ENCODE measurements around the gene MAPRE3. TPM values are rescaled to one million over a fixed set of nuclear protein-coding genes. Genes with fewer than 3 reads are reported as not detected.

The MAPRE3 gene
- total and polyA plus RNA-seq, 7 experiments from 2014 or later, result 1.8 to 6.0 (median 3.2) TPM

GRCh38 chr2:27013738-27014137 is 43.3 kb downstream of the MAPRE3 start:
- Mint-ChIP-seq H3K4me1 (peaks cover 7 to 15% (median 12%) of the 10 kb centered on the region in 7 donors), H3K36me3 (no peaks in the 10 kb centered on the region), H3K27me3 (peaks cover 0 to 11% (median 0%) of the 10 kb centered on the region in 5 donors), H3K9me3 (no peaks in the 10 kb centered on the region), H3K27ac (no peak overlapping the region), H3K4me3 (no peak overlapping the region)
- Histone ChIP-seq H3K4me1 (ENCODE audit: control insufficient read depth in 2 of 2, insufficient read depth in 2 of 2, low read length in 2 of 2) (no peaks in the 10 kb centered on the region), H3K4me3 (ENCODE audit: low read length) (no peak overlapping the region), H3K27me3 (ENCODE audit: control insufficient read depth in 2 of 2, insufficient read depth in 2 of 2, low read length in 2 of 2) (no peaks in the 10 kb centered on the region), H3K9me3 (ENCODE audit: control insufficient read depth in 2 of 3, low read length in 3 of 3) (no peaks in the 10 kb centered on the region), H3K27ac (ENCODE audit: low read depth, low read length) (no peak overlapping the region), H3K36me3 (ENCODE audit: control insufficient read depth in 2 of 3, insufficient read depth in 3 of 3, low read length in 3 of 3) (no peaks in the 10 kb centered on the region)
- CTCF ChIA-PET, result no interaction called here
- no peak for DNase-seq
- POLR2A ChIA-PET, result no interaction called here
- no peak for ATAC-seq
- intact Hi-C loops (cut with micrococcal nuclease), result no loop called here

- Mint-ChIP-seq H3K36me3 (no peaks in the 10 kb centered on the region), H3K27ac (peak overlapping the region in 1 of 9 donors; percentile 49), H3K4me3 (no peak overlapping the region), H3K9me3 (no peaks in the 10 kb centered on the region), H3K4me1 (peaks cover 3 to 15% (median 9%) of the 10 kb centered on the region in 7 donors), H3K27me3 (peaks cover 0 to 3% (median 0%) of the 10 kb centered on the region in 5 donors)
- POLR2A ChIA-PET, result no interaction called here
- intact Hi-C loops (cut with micrococcal nuclease), result no loop called here
- DNase-seq, result no peak
- ATAC-seq, result no peak
- no peak overlapping the region for H3K4me3 ChIP-seq (ENCODE audit: low read length)
- H3K4me1 ChIP-seq (ENCODE audit: control insufficient read depth in 2 of 2, insufficient read depth in 2 of 2, low read length in 2 of 2), result no peaks in the 10 kb centered on the region
- CTCF ChIA-PET, result interaction anchor here (2.5 to 4.3 kb wide), 2 partner anchors 52 to 55 kb away, joined by 13 to 54 read pairs; no protein-coding TSS in a partner anchor
- H3K27ac ChIP-seq (ENCODE audit: low read depth, low read length), result no peak overlapping the region
- H3K9me3 ChIP-seq (ENCODE audit: control insufficient read depth in 2 of 3, low read length in 3 of 3), result no peaks in the 10 kb centered on the region
- H3K36me3 ChIP-seq (ENCODE audit: control insufficient read depth in 2 of 3, insufficient read depth in 3 of 3, low read length in 3 of 3), result no peaks in the 10 kb centered on the region
- H3K27me3 ChIP-seq (ENCODE audit: control insufficient read depth in 2 of 2, insufficient read depth in 2 of 2, low read length in 2 of 2), result no peaks in the 10 kb centered on the region
Measured at GRCh38 chr2:27014771-27015433, 44.5 kb downstream of the MAPRE3 start.

- H3K9me3 Mint-ChIP-seq, result no peaks in the 10 kb centered on the region
- Histone ChIP-seq H3K4me1 (ENCODE audit: control insufficient read depth in 2 of 2, insufficient read depth in 2 of 2, low read length in 2 of 2) (no peaks in the 10 kb centered on the region), H3K9me3 (ENCODE audit: control insufficient read depth in 2 of 3, low read length in 3 of 3) (no peaks in the 10 kb centered on the region), H3K27me3 (ENCODE audit: control insufficient read depth in 2 of 2, insufficient read depth in 2 of 2, low read length in 2 of 2) (no peaks in the 10 kb centered on the region), H3K36me3 (ENCODE audit: control insufficient read depth in 2 of 3, insufficient read depth in 3 of 3, low read length in 3 of 3) (no peaks in the 10 kb centered on the region), H3K4me3 (ENCODE audit: low read length) (no peak overlapping the region), H3K27ac (ENCODE audit: low read depth, low read length) (no peak overlapping the region)
- ChIA-PET CTCF (interaction anchor here (0.6 to 4.3 kb wide), 10 partner anchors 12 to 263 kb away, joined by 3 to 54 read pairs (median 4); partner anchors contain the start of gene AGBL5), POLR2A (interaction anchor here (1.3 to 2.1 kb wide), 2 partner anchors 34 to 55 kb away, joined by 3 to 5 read pairs; partner anchors contain the start of genes AGBL5 and OST4)
- intact Hi-C loops (cut with micrococcal nuclease), result loop anchor here (1.0 to 2.0 kb wide), 3 partner anchors 56 to 170 kb away; partner anchors contain the start of gene DPYSL5 (in 1 of the 2)
- DNase-seq, result peak in 7 of 9 donors; percentile 20 to 38 (median 27)
- H3K4me3 Mint-ChIP-seq, result no peak overlapping the region
- peak; percentile 54 for ATAC-seq
- no peaks in the 10 kb centered on the region for H3K27me3 Mint-ChIP-seq
- peaks cover 0 to 7% (median 0%) of the 10 kb centered on the region in 7 donors for H3K4me1 Mint-ChIP-seq
- H3K36me3 Mint-ChIP-seq, result no peaks in the 10 kb centered on the region
- H3K27ac Mint-ChIP-seq, result no peak overlapping the region
Measured at GRCh38 chr2:27016801-27017325, 46.4 kb downstream of the MAPRE3 start.

GRCh38 chr2:27018142-27018541 is 47.7 kb downstream of the MAPRE3 start:
- Mint-ChIP-seq H3K4me3 (no peak overlapping the region), H3K9me3 (no peaks in the 10 kb centered on the region), H3K27me3 (no peaks in the 10 kb centered on the region), H3K4me1 (peaks cover 0 to 7% (median 0%) of the 10 kb centered on the region in 7 donors), H3K27ac (no peak overlapping the region), H3K36me3 (peaks cover 0 to 6% (median 0%) of the 10 kb centered on the region in 5 donors)
- DNase-seq, result no peak
- POLR2A ChIA-PET, result no interaction called here
- CTCF ChIA-PET, result interaction anchor here (1.3 to 4.3 kb wide), 3 partner anchors 55 to 285 kb away, joined by 3 to 54 read pairs (median 3); no protein-coding TSS in a partner anchor
- ATAC-seq, result no peak
- H3K27ac ChIP-seq (ENCODE audit: low read depth, low read length), result no peak overlapping the region
- H3K4me3 ChIP-seq (ENCODE audit: low read length), result no peak overlapping the region
- H3K9me3 ChIP-seq (ENCODE audit: control insufficient read depth in 2 of 3, low read length in 3 of 3), result no peaks in the 10 kb centered on the region
- H3K27me3 ChIP-seq (ENCODE audit: control insufficient read depth in 2 of 2, insufficient read depth in 2 of 2, low read length in 2 of 2), result no peaks in the 10 kb centered on the region
- no peaks in the 10 kb centered on the region for H3K36me3 ChIP-seq (ENCODE audit: control insufficient read depth in 2 of 3, insufficient read depth in 3 of 3, low read length in 3 of 3)
- H3K4me1 ChIP-seq (ENCODE audit: control insufficient read depth in 2 of 2, insufficient read depth in 2 of 2, low read length in 2 of 2), result no peaks in the 10 kb centered on the region
- intact Hi-C loops (cut with micrococcal nuclease), result no loop called here

GRCh38 chr2:27019459-27019858 is 49.0 kb downstream of the MAPRE3 start:
- Histone ChIP-seq H3K4me3 (ENCODE audit: low read length) (no peak overlapping the region), H3K27ac (ENCODE audit: low read depth, low read length) (no peak overlapping the region), H3K36me3 (ENCODE audit: control insufficient read depth in 2 of 3, insufficient read depth in 3 of 3, low read length in 3 of 3) (no peaks in the 10 kb centered on the region), H3K27me3 (ENCODE audit: control insufficient read depth in 2 of 2, insufficient read depth in 2 of 2, low read length in 2 of 2) (no peaks in the 10 kb centered on the region), H3K4me1 (ENCODE audit: control insufficient read depth in 2 of 2, insufficient read depth in 2 of 2, low read length in 2 of 2) (no peaks in the 10 kb centered on the region), H3K9me3 (ENCODE audit: control insufficient read depth in 2 of 3, low read length in 3 of 3) (no peaks in the 10 kb centered on the region)
- Mint-ChIP-seq H3K36me3 (peaks cover 0 to 6% (median 0%) of the 10 kb centered on the region in 5 donors), H3K27ac (no peak overlapping the region), H3K4me3 (no peak overlapping the region), H3K27me3 (no peaks in the 10 kb centered on the region), H3K4me1 (peaks cover 0 to 7% (median 0%) of the 10 kb centered on the region in 7 donors), H3K9me3 (no peaks in the 10 kb centered on the region)
- CTCF ChIA-PET, result interaction anchor here (1.4 kb wide), 1 partner anchor 284 kb away, joined by 3 read pairs; no protein-coding TSS in a partner anchor
- intact Hi-C loops (cut with micrococcal nuclease), result no loop called here
- DNase-seq (no peak), ATAC-seq (no peak)
- POLR2A ChIA-PET, result no interaction called here

- H3K4me1 Mint-ChIP-seq, result peaks cover 0 to 7% (median 0%) of the 10 kb centered on the region in 7 donors
- intact Hi-C loops (cut with micrococcal nuclease), result no loop called here
- H3K4me3 Mint-ChIP-seq, result no peak overlapping the region
- Histone ChIP-seq H3K9me3 (ENCODE audit: control insufficient read depth in 2 of 3, low read length in 3 of 3) (no peaks in the 10 kb centered on the region), H3K36me3 (ENCODE audit: control insufficient read depth in 2 of 3, insufficient read depth in 3 of 3, low read length in 3 of 3) (peaks cover 0 to 5% (median 0%) of the 10 kb centered on the region in 3 experiments), H3K4me1 (ENCODE audit: control insufficient read depth in 2 of 2, insufficient read depth in 2 of 2, low read length in 2 of 2) (no peaks in the 10 kb centered on the region), H3K27ac (ENCODE audit: low read depth, low read length) (no peak overlapping the region), H3K4me3 (ENCODE audit: low read length) (no peak overlapping the region), H3K27me3 (ENCODE audit: control insufficient read depth in 2 of 2, insufficient read depth in 2 of 2, low read length in 2 of 2) (no peaks in the 10 kb centered on the region)
- ATAC-seq (no peak), DNase-seq (no peak)
- H3K27ac Mint-ChIP-seq, result peak overlapping the region in 1 of 9 donors; percentile 60
- peaks cover 0 to 6% (median 0%) of the 10 kb centered on the region in 5 donors for H3K36me3 Mint-ChIP-seq
- H3K9me3 Mint-ChIP-seq, result no peaks in the 10 kb centered on the region
- ChIA-PET POLR2A (no interaction called here), CTCF (interaction anchor here (0.7 kb wide), 1 partner anchor 58 kb away, joined by 3 read pairs; no protein-coding TSS in a partner anchor)
- H3K27me3 Mint-ChIP-seq, result no peaks in the 10 kb centered on the region
Measured at GRCh38 chr2:27019931-27020855, 49.8 kb downstream of the MAPRE3 start.

Measured in naive thymus-derived CD4-positive, alpha-beta T cell (primary cell).